ENCODE measurements around the gene MSRB3. TPM values are rescaled to one million over a fixed set of nuclear protein-coding genes. Genes with fewer than 3 reads are reported as not detected.
A peak's percentile ranks its signal among the peaks of the same experiment; 100 is the strongest.

The MSRB3 gene
- total RNA-seq, 1 donor: 72.4 TPM

DNA sequence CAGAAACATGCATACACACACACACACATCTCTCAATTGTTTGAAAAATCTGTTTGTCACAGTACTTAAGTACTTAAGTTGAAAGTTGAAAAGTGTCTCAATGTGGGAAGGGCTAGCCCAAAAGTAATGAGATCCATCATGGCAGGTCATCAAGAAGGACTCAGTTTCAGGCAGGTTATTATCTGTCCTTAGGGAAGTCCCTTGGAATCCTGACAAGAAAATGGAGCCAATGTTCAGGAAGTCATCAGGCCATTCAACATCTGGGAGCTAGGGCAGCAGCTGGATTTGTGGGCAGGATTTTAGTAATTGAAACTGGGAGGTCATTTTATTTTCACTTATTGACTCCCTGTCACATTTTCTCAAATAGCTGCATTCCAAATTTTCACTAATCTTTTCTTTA lies 56.0 kb downstream of the MSRB3 start:
- Histone ChIP-seq H2AFZ (ENCODE audit: low read length) (no peak overlapping the region), H4K20me1 (ENCODE audit: insufficient read depth, low read length) (no peaks in the 10 kb centered on the region), H3K9me3 (ENCODE audit: low read depth, low read length) (no peaks in the 10 kb centered on the region), H3K79me2 (ENCODE audit: insufficient read depth, low read length) (no peaks in the 10 kb centered on the region), H3K4me1 (ENCODE audit: insufficient read depth, low read length) (peaks cover 14% of the 10 kb centered on the region), H3K36me3 (ENCODE audit: insufficient read depth, low read length) (peaks cover 38% of the 10 kb centered on the region), H3K4me2 (ENCODE audit: insufficient read depth, low read length) (no peak overlapping the region), H3K4me3 (ENCODE audit: insufficient read depth, low read length) (no peak overlapping the region), H3K27me3 (ENCODE audit: insufficient read depth, low read length) (no peaks in the 10 kb centered on the region), H3K27ac (ENCODE audit: low read depth, low read length) (peak overlapping the region; percentile 11)
- TF ChIP-seq, protein P1, sequence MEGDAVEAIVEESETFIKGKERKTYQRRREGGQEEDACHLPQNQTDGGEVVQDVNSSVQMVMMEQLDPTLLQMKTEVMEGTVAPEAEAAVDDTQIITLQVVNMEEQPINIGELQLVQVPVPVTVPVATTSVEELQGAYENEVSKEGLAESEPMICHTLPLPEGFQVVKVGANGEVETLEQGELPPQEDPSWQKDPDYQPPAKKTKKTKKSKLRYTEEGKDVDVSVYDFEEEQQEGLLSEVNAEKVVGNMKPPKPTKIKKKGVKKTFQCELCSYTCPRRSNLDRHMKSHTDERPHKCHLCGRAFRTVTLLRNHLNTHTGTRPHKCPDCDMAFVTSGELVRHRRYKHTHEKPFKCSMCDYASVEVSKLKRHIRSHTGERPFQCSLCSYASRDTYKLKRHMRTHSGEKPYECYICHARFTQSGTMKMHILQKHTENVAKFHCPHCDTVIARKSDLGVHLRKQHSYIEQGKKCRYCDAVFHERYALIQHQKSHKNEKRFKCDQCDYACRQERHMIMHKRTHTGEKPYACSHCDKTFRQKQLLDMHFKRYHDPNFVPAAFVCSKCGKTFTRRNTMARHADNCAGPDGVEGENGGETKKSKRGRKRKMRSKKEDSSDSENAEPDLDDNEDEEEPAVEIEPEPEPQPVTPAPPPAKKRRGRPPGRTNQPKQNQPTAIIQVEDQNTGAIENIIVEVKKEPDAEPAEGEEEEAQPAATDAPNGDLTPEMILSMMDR (IDR thresholded peaks at IDR 0.05; ENCODE audit: extremely low read depth, low read depth, low read length): no peak
- peak; percentile 51 for DNase-seq (ENCODE audit: insufficient read length, low spot score, missing footprints)

- Histone ChIP-seq H3K9me3 (ENCODE audit: low read depth, low read length) (no peaks in the 10 kb centered on the region), H2AFZ (ENCODE audit: low read length) (no peak overlapping the region), H3K36me3 (ENCODE audit: insufficient read depth, low read length) (peaks cover 32% of the 10 kb centered on the region), H3K79me2 (ENCODE audit: insufficient read depth, low read length) (no peaks in the 10 kb centered on the region), H3K27me3 (ENCODE audit: insufficient read depth, low read length) (no peaks in the 10 kb centered on the region), H3K4me1 (ENCODE audit: insufficient read depth, low read length) (peaks cover 14% of the 10 kb centered on the region), H4K20me1 (ENCODE audit: insufficient read depth, low read length) (no peaks in the 10 kb centered on the region), H3K4me2 (ENCODE audit: insufficient read depth, low read length) (no peak overlapping the region), H3K4me3 (ENCODE audit: insufficient read depth, low read length) (no peak overlapping the region), H3K27ac (ENCODE audit: low read depth, low read length) (peak overlapping the region; percentile 21)
- TF ChIP-seq, protein P1 (IDR thresholded peaks at IDR 0.05; ENCODE audit: extremely low read depth, low read depth, low read length): no peak
- peak; percentile 65 for DNase-seq (ENCODE audit: insufficient read length, low spot score, missing footprints)
These were observed 56.7 kb downstream of the MSRB3 start for GRCh38 chr12:65335021-65335714.

- H3K4me2 ChIP-seq (ENCODE audit: insufficient read depth, low read length): no peak overlapping the region
- H2AFZ ChIP-seq (ENCODE audit: low read length): no peak overlapping the region
- H3K36me3 ChIP-seq (ENCODE audit: insufficient read depth, low read length): peaks cover 25% of the 10 kb centered on the region
- TF ChIP-seq, protein P1 (IDR thresholded peaks at IDR 0.05; ENCODE audit: extremely low read depth, low read depth, low read length): no peak
- H3K4me1 ChIP-seq (ENCODE audit: insufficient read depth, low read length): peaks cover 14% of the 10 kb centered on the region
- no peak for DNase-seq (ENCODE audit: insufficient read length, low spot score, missing footprints)
- no peaks in the 10 kb centered on the region for H3K9me3 ChIP-seq (ENCODE audit: low read depth, low read length)
- no peaks in the 10 kb centered on the region for H3K79me2 ChIP-seq (ENCODE audit: insufficient read depth, low read length)
- no peak overlapping the region for H3K4me3 ChIP-seq (ENCODE audit: insufficient read depth, low read length)
- H3K27me3 ChIP-seq (ENCODE audit: insufficient read depth, low read length): no peaks in the 10 kb centered on the region
- no peaks in the 10 kb centered on the region for H4K20me1 ChIP-seq (ENCODE audit: insufficient read depth, low read length)
- H3K27ac ChIP-seq (ENCODE audit: low read depth, low read length): peak overlapping the region; percentile 21
These were observed 57.5 kb downstream of the MSRB3 start for GRCh38 chr12:65335981-65336380.

DNA sequence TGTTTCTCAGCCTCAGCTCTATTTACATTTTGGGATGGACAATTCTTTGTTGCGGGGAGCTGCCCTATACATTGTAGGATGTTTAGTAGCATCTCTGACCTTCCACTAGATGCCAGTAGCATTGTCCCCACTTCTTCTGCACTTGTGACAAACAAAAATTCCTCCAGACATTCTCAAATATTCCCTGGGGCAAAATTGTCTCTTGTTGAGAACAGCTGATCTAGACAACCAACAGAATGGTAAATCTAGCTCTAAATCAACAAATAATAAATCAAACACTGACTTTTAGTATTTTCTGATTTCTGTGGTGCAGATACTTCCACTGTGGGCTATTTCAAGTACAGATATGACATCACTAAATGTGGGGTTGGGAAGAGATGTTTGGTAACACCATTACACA lies 60.7 kb downstream of the MSRB3 start:
- no peaks in the 10 kb centered on the region for H3K27me3 ChIP-seq (ENCODE audit: insufficient read depth, low read length)
- no peak for DNase-seq (ENCODE audit: insufficient read length, low spot score, missing footprints)
- H4K20me1 ChIP-seq (ENCODE audit: insufficient read depth, low read length): no peaks in the 10 kb centered on the region
- H3K79me2 ChIP-seq (ENCODE audit: insufficient read depth, low read length): no peaks in the 10 kb centered on the region
- no peaks in the 10 kb centered on the region for H3K9me3 ChIP-seq (ENCODE audit: low read depth, low read length)
- peaks cover 14% of the 10 kb centered on the region for H3K4me1 ChIP-seq (ENCODE audit: insufficient read depth, low read length)
- no peak overlapping the region for H3K4me2 ChIP-seq (ENCODE audit: insufficient read depth, low read length)
- peaks cover 11% of the 10 kb centered on the region for H3K36me3 ChIP-seq (ENCODE audit: insufficient read depth, low read length)
- TF ChIP-seq, protein P1 (IDR thresholded peaks at IDR 0.05; ENCODE audit: extremely low read depth, low read depth, low read length): no peak
- H2AFZ ChIP-seq (ENCODE audit: low read length): no peak overlapping the region
- H3K4me3 ChIP-seq (ENCODE audit: insufficient read depth, low read length): no peak overlapping the region
- no peak overlapping the region for H3K27ac ChIP-seq (ENCODE audit: low read depth, low read length)
